SKM-1 (cell line): Measurements from ENCODE around the gene ZNF664.

Source experiments
- DNase-seq: peaks from one replicate; lab custom pipeline; 2025; ENCODE audit not compliant: unreplicated experiment; lab: John Stamatoyannopoulos, UW

Gene ZNF664

GRCh38 chr12:124030510-124030909 is 57.5 kb downstream of the ZNF664 start:
- DNase-seq = no peak

DNA sequence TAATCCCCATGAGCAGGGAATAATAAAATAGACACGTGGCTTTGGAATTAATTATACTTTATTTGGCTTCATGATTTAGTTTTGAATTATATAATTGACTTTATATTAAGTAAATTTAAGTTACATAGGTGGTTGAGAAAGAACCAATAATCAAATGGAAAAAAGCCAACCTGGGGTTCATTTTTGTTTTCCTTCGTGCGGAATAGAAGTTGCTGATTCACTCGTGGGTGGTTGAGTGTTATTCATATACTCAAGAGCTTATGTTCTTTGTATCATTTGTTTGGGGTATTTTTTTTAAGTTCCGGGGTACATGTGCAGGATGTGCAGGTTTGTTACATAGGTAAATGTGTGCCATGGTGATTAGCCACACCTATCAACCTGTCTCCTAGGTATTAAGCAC is 58.0 kb downstream of the ZNF664 start:
- DNase-seq = no peak

DNA sequence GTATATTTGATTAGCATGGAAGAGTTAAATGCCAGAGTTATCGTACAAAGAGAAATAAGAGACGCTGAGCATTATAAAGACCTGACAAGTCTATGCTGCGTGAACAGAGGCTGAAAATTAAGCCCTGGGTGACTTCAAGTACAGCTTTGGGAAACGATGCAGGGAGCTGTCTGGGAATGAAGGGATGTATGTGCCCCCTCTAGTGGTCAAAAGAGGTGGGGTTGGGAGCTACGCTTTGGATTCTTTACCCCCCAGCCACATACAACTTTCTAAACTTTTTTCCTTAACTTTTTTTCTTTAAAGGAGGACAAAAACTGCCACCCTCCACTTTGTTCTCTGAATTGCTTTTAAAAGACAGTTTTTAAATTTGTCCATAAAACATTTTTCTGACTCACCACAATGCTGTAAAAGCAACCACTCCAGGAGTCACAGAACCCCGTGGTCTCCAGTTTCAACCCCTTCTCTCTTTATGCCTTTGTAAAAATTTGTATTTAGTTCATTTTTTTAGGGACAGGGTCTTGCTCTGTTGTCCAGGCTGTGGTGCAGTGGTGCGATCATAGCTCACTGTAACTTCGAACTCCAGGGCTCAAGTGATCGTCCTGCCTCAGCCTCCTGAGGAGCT is 59.4 kb downstream of the ZNF664 start:
- peak; percentile 1 for DNase-seq

DNA sequence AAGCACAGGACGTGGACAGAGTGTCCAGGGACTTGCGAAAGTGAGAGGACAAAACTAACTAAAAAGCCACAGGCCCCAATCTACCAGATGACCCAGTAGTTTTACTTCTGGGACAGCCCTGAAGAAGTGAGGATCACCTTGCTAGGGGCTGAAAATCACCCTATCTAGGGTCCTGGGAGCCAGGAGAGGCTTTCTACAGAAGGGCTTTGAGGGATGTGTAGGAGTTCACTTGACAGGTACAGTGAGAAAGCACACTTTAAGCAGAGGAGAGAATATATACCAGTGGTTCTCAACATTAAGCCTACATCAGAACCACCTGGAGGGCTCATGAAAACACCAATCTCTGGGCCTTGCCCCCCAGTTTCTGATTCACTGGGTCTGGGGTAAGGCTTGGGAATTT is 60.8 kb downstream of the ZNF664 start:
- no peak for DNase-seq

- DNase-seq = no peak
These were observed 61.3 kb downstream of the ZNF664 start for GRCh38 chr12:124034297-124034696.

DNA sequence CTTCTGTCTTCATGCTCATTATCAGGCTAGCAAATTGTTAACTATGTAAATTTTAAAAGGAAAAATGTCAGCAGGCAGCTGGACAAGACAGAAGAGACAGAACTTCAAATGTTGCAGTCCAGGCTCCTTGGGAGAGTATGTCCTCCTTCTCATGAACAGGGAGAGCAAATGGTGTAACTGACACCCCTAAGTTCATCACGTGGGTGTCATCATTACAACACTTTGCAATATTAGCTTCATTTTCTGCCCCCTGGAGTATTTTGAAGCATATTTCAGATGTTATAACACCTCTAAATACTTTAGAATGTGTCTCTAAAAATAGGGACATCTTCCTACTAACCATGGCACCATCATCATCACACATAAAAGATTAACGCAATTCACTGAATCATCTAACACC is 62.1 kb downstream of the ZNF664 start:
- no peak for DNase-seq

GRCh38 chr12:124036171-124036598 is 63.2 kb downstream of the ZNF664 start:
- no peak for DNase-seq

DNA sequence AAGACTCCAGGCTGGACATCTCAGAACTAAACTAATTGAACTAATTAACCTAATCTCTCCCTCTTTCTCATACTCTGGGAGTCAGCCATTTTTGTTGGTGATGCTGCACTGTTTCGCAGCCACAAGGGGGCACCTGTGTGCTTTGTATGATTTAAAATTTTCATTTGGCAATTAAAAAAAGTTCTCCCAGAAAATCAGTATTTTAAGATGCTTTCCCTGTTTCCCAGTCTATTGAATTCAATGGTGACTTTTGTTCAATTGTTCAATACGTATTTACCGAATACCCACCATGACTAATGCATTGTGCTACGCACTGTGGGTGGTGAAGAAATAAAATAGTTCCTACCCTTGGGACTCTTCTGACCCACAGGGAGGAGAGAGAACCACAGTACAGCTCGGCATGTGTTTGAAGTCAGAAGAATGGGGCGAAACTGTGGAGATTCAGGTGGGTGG is 63.7 kb downstream of the ZNF664 start:
- DNase-seq = peak; percentile 26

GRCh38 chr12:124037331-124037730 is 64.3 kb downstream of the ZNF664 start:
- DNase-seq = no peak

- DNase-seq = no peak
These were observed 66.3 kb downstream of the ZNF664 start for GRCh38 chr12:124039276-124039675.

- no peak for DNase-seq
These were observed 67.3 kb downstream of the ZNF664 start for GRCh38 chr12:124040291-124040690.

DNA sequence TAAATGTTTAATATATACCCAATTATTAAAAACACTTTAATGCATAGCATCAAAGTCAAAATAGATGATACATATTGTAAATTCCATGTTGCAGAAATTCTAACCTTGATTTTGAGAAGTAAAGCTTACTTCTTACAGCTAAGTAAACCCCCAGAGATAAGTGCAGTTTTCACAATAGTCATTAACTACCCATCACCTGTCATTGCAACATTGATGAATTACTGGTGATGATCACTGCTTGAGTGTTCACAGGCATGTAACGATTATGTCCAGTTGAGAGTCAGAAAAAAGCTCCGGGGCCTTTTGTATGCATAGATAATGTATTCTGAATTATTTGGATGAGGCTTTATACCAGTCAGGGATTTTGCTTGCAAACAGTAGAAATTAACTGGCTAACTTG is 67.7 kb downstream of the ZNF664 start:
- DNase-seq = no peak

GRCh38 chr12:124041907-124042306 is 68.9 kb downstream of the ZNF664 start:
- DNase-seq = no peak

- DNase-seq = no peak
These were observed 71.0 kb downstream of the ZNF664 start for GRCh38 chr12:124044021-124044420.

DNA sequence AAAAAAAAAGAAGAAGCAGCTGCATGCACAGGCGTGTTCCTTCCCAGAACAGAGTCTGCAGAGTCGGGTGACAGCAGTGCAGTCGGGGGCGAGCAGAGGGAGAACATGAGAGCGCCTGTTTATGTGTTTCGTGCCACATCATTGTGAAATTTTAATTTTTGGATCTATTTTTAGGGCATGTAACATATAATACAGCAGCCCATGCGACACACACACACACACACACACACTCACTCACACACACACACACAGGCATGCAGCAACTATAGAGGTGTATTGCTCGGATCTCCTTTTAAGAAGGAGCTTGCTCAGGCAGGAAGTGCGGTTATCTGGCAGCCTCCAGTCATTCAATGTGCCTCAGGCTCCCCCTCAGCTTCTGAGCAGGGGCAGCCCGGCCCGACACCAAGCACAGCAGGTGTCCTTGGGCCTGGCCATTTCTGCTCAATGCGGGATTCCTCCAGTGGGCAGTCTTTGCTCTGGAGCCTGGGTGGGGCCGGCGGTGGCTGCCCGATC is 71.8 kb downstream of the ZNF664 start:
- DNase-seq = no peak

GRCh38 chr12:124045671-124046455 is 72.8 kb downstream of the ZNF664 start:
- no peak for DNase-seq

- no peak for DNase-seq
These were observed 73.4 kb downstream of the ZNF664 start for GRCh38 chr12:124046456-124046740.

- no peak for DNase-seq
These were observed 74.1 kb downstream of the ZNF664 start for GRCh38 chr12:124047045-124047566.

- DNase-seq = no peak
These were observed 76.6 kb downstream of the ZNF664 start for GRCh38 chr12:124049451-124050094.

DNA sequence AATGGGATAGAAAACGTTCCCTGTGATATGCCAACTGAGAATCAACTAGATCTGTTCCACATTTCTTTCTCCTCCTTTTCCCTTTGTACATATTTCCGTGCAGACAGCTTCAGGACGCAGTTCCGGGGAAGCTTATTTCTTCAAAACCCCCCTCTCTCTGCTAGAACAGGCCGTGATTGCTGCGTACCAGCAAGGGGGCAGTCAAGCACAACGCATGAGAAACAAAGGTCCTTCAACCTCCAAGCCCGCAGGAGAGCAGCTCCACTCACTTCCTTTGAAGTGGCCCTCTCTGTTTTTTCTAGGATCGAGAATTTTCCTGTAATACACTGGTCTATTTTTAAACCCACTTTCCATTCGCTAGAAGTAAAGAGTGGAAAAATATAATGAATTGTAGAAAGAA is 80.8 kb downstream of the ZNF664 start:
- no peak for DNase-seq

DNA sequence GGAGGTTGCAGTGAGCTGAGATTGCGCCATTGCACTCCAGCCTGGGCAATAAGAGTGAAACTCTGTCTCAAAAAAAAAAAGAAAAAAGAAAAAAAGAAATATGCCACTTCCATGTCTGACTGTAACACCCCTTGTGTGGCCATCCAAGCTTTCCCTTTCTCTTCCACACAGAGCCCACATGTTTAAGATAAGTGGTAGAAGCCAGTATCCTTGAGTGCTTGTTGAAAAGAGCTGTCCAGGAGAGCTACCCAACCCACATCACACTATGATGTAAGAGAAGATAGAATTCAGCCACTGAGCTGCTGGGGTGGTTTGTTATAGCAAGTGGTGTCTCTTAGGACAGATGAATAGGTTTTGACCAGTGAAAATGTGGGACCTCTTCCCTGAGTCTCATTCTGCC is 82.1 kb downstream of the ZNF664 start:
- DNase-seq = no peak

DNA sequence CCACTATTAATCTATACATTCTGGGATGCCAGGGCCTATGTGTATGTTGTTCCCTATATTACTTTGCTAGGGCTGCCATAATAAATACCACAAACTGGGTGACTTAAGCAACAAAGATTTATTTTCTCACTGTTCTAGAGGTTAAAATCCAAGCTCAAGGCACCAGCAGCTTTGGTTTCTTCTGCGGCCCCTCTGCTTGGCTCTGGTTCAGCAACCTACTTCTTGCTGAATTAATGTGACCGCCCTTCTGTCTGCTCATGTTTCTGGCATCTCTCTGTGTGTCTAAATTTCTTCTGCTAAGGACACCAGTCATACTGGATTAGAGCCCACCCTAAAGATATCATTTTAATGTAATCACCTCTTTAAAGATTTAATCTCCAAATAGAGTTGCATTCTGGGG is 84.7 kb downstream of the ZNF664 start:
- DNase-seq = no peak
